NCI-H345 treated with DMSO at 0.1 percent for 48 hours (cell line): ENCODE measurements around the gene APP.
"Not testable (repeated sequence)": the region's sequence is repeated elsewhere in the genome, so short reads cannot be mapped to it uniquely, and the experiment has no call there.

Source experiments
- DNase-seq: peaks from one replicate; lab custom pipeline; 2025; ENCODE audit not compliant: unreplicated experiment; lab: John Stamatoyannopoulos, UW

APP gene

DNA sequence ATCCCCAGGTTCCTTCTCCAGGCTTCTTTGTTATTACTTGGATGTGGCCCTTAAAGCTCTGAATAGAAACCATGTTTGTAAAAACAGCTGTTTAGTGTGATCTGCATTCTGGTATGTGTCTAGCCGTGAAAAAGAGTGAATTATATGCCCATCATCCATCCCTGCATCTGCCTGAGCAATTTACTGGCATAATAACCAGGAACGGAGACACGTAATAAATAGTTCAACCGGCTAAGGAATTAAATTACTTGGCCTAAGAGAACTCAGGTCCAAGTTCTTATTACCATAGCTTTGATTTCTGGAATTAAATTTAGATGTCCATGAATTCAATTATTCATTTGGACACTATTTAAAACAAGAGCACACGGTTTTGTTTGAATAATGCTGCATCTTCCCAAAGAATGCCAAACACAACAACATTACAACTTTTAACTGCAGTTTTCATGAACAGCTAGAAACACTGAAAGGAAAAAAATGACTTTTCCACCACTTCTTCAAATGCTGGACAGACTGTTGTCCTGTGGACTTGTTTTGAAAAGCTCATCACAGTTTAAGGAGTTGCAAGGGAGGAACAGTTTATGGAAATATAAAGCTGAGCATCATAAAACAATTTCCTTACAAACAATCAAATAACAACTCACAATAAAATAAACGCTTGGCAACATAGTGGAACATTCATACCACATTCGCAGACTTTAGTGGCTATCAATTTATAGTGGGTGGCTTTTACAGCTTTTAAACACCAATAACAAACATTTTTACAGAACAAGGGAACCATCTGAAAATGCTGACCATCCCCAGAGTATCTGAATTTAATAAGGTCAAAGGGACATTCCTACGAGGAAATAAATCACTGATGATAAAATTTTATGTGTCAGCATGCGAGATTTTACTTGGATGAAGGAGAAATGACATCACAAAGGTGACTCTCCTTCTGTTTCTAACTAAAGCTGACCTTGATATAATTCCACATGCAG, 144.7 kb downstream of the APP start:
- no peak for DNase-seq

DNA sequence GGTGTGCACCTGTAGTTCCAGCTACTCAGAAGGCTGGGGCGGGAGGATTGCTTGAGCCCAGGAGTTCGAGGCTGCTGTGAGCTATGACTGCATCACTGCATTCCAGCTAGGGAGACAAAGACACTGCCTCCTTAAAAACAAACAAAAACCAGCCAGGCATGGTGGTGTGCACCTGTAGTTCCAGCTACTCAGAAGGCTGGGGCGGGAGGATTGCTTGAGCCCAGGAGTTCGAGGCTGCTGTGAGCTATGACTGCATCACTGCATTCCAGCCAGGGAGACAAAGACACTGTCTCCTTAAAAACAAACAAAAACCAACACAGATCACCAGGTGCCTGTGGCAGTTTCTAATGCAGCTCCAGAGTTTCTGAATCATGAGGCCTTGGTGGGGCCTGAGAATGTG, 147.2 kb downstream of the APP start:
- not testable (repeated sequence) for DNase-seq

DNA sequence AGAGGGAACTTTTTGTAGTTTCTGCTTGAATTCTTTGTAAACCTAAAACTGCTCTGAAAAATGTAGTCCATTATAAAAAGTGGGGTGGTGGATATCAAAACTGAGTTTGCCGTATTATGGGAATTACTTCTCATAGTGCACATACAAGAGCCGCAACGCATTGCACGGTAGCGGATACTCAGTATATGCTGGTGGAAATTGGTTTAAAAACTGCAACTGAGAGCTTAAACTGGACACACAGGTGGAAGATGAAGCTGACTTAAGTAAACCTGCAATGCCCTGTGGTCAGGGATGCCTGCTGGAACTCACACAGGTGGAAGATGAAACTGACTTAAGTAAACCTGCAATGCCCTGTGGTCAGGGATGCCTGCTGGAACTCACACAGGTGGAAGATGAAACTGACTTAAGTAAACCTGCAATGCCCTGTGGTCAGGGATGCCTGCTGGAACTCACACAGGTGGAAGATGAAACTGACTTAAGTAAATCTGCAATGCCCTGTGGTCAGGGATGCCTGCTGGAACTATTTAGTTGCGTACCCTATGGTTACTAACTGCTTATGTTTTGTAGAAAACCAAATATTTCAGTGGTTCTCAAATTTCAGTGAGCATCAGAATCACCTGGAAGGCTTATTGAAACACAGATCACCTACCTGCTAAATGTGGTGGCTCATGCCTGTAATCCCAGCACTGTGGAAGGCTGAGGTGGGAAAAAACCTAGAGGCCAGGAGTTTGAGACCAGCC, 147.8 kb downstream of the APP start:
- DNase-seq = not testable (repeated sequence)

DNA sequence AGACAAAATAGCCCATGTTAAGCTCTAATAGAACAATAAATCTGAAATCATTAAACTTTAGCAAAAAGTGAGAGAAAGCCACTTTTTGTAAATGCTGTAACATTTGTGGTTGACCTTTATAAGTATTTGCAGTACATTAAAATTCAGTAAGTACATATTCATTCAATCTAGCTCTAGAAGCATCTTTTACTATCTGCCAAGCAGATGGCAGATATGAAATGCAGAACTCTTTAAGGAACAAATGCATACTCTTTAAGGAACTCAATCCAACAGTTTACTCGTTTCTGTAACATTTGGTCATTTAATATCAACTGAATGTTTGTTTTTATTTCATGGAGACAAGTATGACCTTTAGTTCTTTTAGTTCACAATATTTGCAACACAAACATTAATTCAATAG, 150.1 kb downstream of the APP start:
- no peak for DNase-seq

DNA sequence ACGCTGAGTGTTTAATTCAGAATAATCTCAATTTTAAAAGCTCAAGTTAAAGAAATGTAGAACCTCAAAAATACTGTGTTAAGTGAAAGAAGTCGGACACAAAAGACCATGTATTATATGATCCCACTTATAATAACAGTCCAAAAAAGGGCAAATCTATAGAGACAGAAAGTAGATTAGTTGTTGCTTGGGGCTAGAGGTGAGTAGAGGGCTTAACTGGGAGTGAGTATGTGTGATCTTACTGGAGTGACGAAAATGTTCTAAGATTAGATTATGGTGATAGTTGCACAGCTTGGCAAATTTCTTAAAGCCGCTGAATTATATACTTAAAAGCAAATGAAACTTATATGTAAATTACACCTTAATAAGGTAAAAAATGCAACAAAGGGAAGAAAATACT, 150.5 kb downstream of the APP start:
- no peak for DNase-seq

DNA sequence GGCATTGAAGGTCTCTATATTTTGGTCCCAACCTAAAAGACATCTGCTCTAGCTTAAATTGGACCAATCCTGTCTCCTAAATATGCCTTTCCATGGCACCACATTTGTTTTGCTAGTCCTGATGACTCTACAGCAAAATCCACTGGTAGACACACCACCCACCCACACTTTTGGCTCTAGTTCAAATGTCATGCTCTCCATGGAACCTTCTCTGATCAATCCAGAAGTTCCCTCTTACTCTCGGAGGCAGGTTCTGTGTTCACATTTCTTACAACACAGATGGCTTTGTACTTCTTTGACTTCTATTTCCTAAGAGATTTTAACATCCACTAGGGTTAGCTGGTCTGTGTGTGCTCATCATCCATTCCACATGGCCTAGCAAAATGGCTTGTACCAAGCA, 151.3 kb downstream of the APP start:
- DNase-seq = no peak

DNA sequence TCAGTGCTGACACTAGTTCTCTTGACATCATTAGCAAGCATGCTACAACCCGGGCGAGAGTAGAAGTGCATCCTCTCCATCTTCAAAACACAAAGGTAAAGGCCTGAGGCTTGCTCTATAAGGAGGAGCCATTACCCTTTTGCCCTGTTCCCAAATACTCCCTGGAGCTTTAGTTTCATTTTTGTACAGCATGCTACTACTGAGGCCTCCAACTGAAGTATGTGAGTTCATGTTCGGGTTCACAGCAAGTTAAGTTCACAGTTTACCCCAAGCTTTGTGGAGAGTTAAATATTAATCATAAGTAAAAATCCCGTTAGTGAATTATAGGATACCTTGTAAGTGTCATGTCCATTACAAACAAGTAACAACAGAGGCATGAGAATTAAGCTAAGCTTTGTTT, 156.6 kb downstream of the APP start:
- no peak for DNase-seq

DNA sequence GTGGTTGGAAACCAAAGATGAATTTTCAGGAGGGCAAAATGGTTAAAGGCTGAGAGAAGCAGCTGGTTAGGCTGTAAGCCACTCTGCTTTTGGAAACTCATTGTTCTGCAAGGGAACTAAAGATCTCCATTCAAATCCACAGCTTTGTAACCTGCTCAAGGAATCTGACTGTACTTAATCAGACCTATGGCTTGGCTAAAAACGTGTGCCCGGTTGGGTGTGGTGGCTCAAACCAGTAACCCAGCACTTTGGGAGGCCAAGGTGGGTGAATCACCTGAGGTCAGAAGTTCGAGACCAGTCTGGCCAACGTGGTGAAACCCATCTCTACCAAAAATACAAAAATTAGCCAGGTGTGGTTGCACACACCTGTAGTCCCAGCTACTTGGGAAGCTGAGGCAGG, 158.1 kb downstream of the APP start:
- not testable (repeated sequence) for DNase-seq

DNA sequence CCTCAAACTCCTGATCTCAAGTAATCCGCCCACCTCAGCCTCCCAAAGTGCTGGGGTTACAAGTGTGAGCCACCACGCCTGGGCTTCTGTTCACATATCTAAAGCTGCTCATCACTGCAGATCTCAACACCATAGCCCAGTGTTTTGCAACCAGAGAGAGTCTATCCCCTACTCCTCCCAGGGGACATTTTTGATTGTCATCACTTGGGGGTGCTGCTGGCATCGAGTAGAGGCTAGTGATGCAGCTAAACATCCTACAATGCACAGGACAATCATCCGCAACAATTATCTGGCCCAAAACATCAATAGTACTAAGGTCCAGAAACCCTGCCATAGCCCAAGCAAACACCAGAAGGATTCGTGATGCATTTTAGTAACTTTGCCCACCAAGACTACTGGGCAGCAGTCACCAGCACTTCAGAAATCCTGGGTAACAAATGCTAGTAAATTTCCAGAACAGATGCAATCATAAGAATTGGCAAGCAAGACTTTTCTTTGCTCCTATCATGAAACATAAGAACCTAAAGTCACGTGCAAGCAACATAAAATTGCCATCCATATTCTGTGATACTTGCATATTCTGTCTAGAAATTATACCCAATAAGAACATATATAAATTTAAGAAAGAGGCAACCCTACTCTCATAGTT, 159.2 kb downstream of the APP start:
- DNase-seq = no peak

DNA sequence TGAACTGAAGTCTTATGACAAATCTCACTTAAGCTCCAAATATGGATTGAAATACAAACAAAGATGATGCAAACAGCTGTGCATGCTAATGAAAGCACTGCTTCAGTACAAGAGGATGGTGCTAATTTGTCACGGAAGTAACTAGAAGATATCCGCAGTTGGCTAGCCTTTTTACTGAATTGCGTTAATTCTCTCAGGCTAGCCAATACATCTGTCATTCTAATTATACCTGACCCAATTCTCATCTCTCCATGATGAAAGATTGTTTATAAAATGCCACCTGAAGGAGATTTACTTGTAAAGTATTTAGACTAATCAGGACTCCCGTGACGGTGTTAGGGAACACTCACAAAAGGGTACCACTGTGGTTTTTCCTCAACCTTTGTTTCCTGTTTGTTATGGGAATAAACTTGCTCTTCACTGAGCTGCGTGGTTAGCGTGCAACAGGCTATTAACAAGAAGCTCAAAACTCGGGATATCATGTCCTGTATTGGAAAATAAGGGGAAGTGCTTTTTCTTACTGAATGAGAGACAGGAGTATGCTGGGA, 162.5 kb downstream of the APP start:
- DNase-seq = no peak

DNA sequence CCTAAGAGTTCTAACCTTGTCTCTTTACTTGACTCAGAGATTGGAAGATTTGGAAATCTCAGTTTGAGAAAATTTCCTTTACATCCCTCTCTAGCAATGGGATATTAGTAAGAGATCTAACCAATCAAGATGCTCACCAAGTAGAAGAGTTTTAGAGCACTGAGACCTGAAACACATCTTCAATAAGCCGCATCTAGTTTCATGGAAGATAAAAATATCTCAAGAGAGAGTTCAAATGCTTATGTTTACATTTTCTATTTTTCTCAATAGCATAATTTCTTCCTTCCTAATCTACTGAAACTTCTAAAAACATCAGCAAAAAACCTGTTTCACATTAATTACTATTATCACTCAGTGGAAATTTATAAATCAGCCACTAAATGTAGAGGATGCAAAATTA, 165.1 kb downstream of the APP start:
- DNase-seq = no peak

DNA sequence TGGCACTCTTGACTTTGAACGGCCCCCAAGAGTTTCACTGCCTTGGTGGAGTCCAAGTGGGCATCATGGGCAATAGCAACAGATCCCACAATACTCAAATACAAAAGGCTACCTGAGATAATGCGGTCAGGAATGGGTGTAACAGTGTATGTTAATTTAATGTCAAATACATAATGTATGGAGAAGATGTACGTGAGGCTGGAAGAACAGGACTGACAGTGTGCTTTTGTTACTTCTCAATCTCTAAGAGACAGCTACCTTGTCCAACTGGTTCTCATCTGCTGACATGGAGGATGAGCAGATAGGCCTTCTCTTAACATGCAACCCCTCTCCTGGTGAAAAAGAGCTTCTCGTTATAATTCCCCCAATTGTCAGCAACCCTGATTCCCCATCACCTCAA, 167.2 kb downstream of the APP start:
- no peak for DNase-seq

DNA sequence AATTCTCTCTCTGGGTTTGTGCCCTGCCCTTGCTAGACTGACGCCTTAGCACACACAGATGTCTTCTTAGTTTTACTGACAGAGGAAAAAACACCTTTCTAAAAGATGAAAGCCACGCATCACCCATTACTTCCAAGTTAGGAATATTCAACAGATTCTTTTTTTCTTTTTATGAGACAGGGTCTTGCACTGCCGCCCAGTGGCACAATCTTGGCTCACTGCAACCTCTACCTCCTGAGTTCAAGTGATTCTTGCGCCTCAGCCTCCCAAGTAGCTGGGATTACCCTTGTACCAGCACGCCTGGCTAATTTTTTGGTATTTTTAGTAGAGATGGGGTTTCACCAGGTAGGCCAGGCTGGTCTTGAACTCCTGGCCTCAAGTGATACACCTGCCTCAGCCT, 169.2 kb downstream of the APP start:
- no peak for DNase-seq

DNA sequence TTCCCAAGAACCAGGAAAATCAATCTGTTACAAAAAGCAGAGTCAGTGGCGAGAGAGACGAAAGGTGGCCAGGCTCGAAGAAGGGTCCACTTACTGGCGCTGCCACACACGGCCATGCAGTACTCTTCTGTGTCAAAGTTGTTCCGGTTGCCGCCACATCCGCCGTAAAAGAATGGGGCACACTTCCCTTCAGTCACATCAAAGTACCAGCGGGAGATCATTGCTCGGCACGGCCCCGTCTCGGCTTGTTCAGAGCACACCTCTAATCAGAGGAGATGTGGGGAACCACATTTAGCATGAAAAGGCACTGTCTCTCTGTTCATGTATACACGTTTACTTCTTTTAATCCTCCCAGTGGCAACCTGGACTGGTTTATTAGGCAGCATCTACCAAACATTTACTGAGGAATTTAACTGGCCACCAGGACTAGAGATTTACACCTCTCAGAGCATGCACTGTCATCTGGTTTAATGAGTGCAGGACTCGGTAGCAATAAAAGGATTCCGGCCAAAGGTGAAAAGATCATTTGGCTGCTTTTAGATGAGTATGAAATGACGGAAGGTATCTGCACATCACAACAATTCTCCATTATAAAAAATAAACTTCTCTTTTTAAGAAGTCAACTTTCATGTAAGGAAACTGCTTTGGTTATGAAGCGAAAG, 170.5 kb downstream of the APP start:
- DNase-seq = no peak

DNA sequence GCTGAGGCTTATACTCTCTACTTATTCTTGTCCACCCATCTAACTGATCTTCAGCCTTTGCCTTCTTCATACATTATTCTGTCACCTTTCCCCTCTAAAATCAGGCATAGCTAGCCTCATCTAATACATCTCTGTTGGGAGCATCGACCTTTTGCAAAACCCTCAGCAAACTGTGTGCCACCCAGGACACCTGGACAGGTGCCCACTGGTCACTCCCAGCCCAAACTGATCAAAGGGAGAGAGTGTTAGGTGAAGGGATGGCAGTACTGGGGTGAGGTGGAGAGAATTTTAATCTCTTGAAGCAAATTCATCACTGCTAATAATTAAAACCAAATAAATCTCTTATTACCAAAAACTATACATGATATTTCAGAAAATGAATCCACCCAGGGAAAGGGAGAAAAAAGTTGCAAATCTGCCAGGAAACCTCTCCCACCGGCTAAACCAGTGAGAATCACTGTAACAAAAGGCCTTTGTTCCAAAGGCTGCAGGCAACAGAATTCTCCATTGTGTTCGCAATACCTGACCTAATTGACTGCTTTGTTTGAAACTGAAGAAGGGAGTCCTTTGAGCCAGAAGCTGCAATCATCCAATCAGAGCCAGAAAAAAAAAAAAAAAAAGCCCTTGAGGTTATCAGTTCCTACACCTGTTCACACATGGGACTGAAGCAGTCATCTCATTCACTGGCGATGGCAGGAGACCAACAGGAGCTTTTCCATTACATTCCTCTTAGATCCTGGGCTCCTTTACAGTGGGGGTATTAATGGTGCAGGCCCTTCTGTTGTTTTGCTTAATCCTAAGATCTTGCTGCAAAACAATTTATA, 172.6 kb downstream of the APP start:
- DNase-seq = peak; percentile 99

DNA sequence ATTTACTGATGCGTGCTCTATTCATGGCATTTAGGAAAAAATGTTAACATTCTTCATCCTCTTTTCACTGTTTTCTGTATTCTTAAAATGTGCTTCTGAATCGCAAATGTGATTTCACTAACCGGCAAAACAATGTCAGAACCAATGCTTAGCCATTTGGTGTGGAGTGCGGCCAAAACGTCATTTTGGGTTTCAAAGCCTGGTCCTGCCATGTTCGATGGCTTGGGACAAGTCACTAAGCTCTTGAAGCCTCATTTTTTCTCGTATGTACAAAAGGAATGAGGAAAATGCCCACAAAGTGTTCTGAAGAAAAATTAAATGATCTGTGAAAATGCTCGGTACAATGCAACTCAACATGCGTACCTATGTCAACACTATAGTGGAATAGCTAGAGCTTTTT, 175.3 kb downstream of the APP start:
- peak; percentile 47 for DNase-seq

DNA sequence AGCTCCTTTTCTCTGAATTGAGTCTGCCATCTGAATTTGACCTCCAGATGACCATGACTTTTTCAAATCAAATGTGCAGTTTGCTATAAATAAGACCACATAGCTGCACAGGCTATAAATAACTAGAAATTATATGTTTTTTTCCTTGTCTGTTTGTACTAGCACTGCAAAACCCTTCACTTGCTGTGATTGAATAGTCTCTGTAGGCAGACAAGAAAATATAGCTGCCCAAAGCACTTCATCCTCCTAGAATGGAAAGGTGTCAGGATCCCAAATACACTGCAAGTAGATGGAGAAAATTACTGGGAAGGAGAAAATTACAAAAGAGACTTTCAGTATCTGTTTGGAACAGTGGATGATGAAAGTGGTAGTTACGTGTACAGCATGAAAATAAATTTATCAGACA, 175.8 kb downstream of the APP start:
- no peak for DNase-seq

DNA sequence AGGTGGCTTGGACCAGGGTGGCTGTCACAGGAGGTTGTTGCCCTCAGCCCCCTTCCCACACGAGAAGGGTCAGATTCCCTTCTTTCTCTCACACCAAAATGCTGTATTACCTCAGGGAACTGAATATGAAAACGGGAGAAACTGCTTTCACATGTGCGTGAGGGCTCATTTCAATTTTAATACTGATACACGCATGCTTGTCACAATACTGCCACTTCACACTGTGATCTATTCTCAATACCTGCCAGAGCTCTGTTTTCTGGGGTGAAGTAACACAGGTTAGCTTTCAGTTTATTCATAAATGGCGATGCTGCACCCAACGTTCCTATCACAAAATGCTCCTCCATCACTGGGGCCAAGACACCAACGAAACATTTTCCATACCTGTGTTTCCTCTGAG, 181.8 kb downstream of the APP start:
- DNase-seq = no peak

DNA sequence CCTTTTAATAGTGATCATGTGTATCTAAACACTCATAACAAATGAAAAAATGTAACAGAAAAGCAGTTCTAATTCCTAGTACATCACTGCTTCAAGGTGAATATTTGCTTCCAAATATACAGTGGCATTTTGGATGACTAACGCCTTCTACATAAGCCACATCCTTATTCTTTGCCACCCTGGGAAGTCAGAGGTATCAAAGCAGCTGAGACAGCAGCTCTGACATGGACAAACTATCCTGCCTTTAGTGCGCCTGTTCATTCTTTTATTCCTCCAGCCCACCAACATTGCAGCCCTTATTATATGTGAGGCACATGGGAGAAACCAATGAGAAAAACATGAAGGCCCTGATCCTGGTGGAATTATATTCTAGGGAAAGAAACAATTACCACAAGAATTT, 183.0 kb downstream of the APP start:
- DNase-seq = no peak

DNA sequence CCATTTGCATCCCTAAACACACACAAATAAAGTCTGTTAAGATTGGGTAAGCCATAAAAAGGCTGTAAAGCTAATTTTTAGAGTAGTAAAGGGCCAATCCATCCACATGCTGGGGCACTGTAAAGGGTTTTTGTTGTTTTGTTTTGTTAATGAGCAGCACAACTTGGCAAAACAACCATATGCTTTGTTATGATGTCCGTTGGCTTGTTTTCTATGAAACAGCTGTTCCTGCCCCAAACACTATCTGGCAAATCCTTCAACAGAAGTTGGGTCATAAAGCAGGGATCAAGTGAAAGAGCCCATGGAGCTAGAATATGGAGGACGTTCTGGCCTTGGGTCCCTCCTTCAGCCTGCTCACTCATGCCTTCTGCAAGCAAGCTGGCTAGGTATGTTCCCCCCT, 183.6 kb downstream of the APP start:
- DNase-seq = no peak
